ENCODE results near the gene PTPRN2.
"Not testable (repeated sequence)": the region's sequence is repeated elsewhere in the genome, so short reads cannot be mapped to it uniquely, and the experiment has no call there.

Gene PTPRN2

DNA sequence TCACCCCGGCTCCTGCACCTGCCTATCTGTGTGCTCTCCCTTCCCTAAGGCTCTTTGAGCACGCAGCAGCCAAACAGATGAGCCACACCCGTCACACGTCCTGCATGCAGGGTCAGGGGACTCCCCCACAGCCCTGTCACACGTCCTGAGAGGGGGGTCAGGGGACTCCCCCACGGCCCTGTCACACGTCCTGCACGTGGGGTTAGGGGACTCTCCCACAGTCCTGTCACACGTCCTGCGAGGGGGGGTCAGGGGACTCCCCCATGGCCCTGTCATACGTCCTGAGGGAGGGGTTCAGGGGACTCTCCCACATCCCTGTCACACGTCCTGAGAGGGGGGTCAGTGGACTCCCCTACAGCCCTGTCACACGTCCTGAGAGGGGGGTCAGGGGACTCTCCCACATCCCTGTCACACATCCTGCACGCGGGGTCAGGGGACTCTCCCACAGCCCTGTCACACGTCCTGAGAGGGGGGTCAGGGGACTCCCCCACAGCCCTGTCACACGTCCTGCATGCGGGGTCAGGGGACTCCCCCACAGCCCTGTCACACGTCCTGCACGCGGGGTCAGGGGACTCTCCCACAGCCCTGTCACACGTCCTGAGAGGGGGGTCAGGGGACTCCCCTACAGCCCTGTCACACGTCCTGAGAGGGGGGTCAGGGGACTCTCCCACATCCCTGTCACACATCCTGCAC, 211.3 kb downstream of the PTPRN2 start:
- not testable (repeated sequence) for H3K79me2 ChIP-seq (ENCODE audit: control insufficient read depth, insufficient read depth, low read length); H3K4me3 ChIP-seq (ENCODE audit: low read length); H3K9ac ChIP-seq (ENCODE audit: low read length); H3K4ac ChIP-seq (ENCODE audit: low read depth, low read length); H3K4me2 ChIP-seq (ENCODE audit: low read length); H2BK120ac ChIP-seq (ENCODE audit: low read depth, low read length); H3K18ac ChIP-seq (ENCODE audit: low read length); H2BK5ac ChIP-seq (ENCODE audit: low read length); DNase-seq; H3K27ac ChIP-seq (ENCODE audit: low read depth, low read length); H2AK5ac ChIP-seq (ENCODE audit: low read length); H2BK15ac ChIP-seq (replicated peaks; ENCODE audit: low read depth); H3K36me3 ChIP-seq (ENCODE audit: control insufficient read depth, insufficient read depth, low read length); H3K23ac ChIP-seq (ENCODE audit: low read length); H4K5ac ChIP-seq (ENCODE audit: low read length); H3K27me3 ChIP-seq (ENCODE audit: insufficient read depth, low read length, poor library complexity); H3K56ac ChIP-seq (ENCODE audit: low read length); H3K79me1 ChIP-seq (ENCODE audit: low read length); H3K4me1 ChIP-seq (ENCODE audit: control insufficient read depth, low read depth, low read length); H4K8ac ChIP-seq (ENCODE audit: low read depth, low read length)
- WGBS (ENCODE audit: extremely low coverage, insufficient coverage, low lambda C conversion rate): no CpG with 5 or more reads among the region's 23 CpGs

DNA sequence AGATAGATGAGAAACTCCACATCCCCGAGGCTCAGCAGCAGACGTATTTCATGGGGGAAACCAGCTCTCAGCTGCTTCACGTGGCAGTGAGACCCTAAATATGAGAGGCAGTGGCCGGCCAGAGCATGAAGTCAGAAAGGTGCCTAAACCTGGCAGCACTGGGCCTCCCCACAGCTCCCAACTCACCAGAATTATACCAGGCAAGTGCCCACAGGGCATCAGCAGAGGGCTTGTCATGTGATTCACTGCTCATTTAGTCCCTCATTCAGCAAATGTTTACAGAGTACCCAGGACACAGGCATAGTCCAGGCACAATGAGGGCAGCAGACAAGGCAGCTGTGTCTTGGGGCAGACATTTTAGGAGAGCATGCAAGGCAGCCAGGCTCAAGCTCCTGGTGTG, 212.6 kb downstream of the PTPRN2 start:
- H4K5ac ChIP-seq (ENCODE audit: low read length): no peak overlapping the region
- H2AK5ac ChIP-seq (ENCODE audit: low read length): no peak overlapping the region
- no peak overlapping the region for H3K9ac ChIP-seq (ENCODE audit: low read length)
- H3K27ac ChIP-seq (ENCODE audit: low read depth, low read length): no peak overlapping the region
- no peak for DNase-seq
- WGBS (ENCODE audit: extremely low coverage, insufficient coverage, low lambda C conversion rate): no CpG with 5 or more reads among the region's 4 CpGs
- no peak overlapping the region for H2BK15ac ChIP-seq (replicated peaks; ENCODE audit: low read depth)
- H3K79me1 ChIP-seq (ENCODE audit: low read length): no peaks in the 10 kb centered on the region
- H2BK5ac ChIP-seq (ENCODE audit: low read length): no peak overlapping the region
- H3K4me3 ChIP-seq (ENCODE audit: low read length): no peak overlapping the region
- H3K79me2 ChIP-seq (ENCODE audit: control insufficient read depth, insufficient read depth, low read length): no peaks in the 10 kb centered on the region
- no peak overlapping the region for H3K18ac ChIP-seq (ENCODE audit: low read length)
- H2BK120ac ChIP-seq (ENCODE audit: low read depth, low read length): no peak overlapping the region
- no peak overlapping the region for H3K23ac ChIP-seq (ENCODE audit: low read length)
- H3K27me3 ChIP-seq (ENCODE audit: insufficient read depth, low read length, poor library complexity): no peaks in the 10 kb centered on the region
- no peak overlapping the region for H3K4ac ChIP-seq (ENCODE audit: low read depth, low read length)
- H3K4me1 ChIP-seq (ENCODE audit: control insufficient read depth, low read depth, low read length): no peaks in the 10 kb centered on the region
- no peak overlapping the region for H4K8ac ChIP-seq (ENCODE audit: low read depth, low read length)
- no peak overlapping the region for H3K56ac ChIP-seq (ENCODE audit: low read length)
- no peak overlapping the region for H3K4me2 ChIP-seq (ENCODE audit: low read length)
- no peaks in the 10 kb centered on the region for H3K36me3 ChIP-seq (ENCODE audit: control insufficient read depth, insufficient read depth, low read length)

DNA sequence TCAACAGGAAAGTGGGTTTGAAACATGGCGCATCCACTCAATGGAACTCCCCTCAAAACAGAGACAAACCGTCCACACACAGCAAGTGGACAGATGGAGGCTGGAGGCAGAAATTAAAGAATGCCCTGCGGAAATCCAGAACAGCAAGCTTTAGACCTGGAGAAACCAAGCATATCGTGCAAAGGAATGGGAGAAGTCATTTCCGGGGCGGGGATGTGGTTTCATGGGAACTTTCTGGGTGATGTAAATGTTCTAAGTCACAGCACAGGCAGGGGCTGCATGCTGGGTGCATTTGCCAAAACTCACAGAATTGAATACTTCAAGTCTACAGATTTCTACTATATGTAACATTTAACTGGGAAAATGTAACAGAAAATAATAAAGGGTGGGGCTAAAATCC, 213.0 kb downstream of the PTPRN2 start:
- Histone ChIP-seq H3K27ac (ENCODE audit: low read depth, low read length) (no peak overlapping the region), H3K23ac (ENCODE audit: low read length) (no peak overlapping the region)
- no CpG with 5 or more reads among the region's 6 CpGs for WGBS (ENCODE audit: extremely low coverage, insufficient coverage, low lambda C conversion rate)

DNA sequence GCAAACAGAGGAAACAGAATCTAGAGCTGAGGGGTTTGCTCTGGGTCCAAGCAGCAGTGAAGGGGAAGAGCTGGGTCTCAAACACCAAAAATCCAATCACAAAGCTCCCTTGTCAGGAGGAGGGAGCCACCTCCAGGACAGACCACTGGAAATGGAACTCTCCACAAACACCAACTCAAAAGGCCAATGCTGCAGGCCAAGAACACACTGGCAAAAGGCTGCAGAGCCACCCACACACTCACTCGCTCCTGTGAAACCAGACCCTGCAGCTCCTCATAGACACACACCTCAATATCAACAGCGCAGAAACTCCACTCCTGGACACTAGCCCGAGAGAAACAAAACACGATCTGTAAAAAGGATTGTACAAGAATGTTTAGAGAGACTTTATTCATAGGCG, 213.5 kb downstream of the PTPRN2 start:
- H3K36me3 ChIP-seq (ENCODE audit: control insufficient read depth, insufficient read depth, low read length): no peaks in the 10 kb centered on the region
- no peak for DNase-seq
- WGBS (ENCODE audit: extremely low coverage, insufficient coverage, low lambda C conversion rate): no CpG with 5 or more reads among the region's 5 CpGs
- no peak overlapping the region for H3K18ac ChIP-seq (ENCODE audit: low read length)
- no peak overlapping the region for H2BK15ac ChIP-seq (replicated peaks; ENCODE audit: low read depth)
- H3K4ac ChIP-seq (ENCODE audit: low read depth, low read length): no peak overlapping the region
- no peak overlapping the region for H4K5ac ChIP-seq (ENCODE audit: low read length)
- no peak overlapping the region for H3K9ac ChIP-seq (ENCODE audit: low read length)
- H3K4me2 ChIP-seq (ENCODE audit: low read length): no peak overlapping the region
- no peak overlapping the region for H2AK5ac ChIP-seq (ENCODE audit: low read length)
- H3K56ac ChIP-seq (ENCODE audit: low read length): no peak overlapping the region
- no peaks in the 10 kb centered on the region for H3K4me1 ChIP-seq (ENCODE audit: control insufficient read depth, low read depth, low read length)
- H3K79me2 ChIP-seq (ENCODE audit: control insufficient read depth, insufficient read depth, low read length): no peaks in the 10 kb centered on the region
- no peak overlapping the region for H2BK120ac ChIP-seq (ENCODE audit: low read depth, low read length)
- no peaks in the 10 kb centered on the region for H3K79me1 ChIP-seq (ENCODE audit: low read length)
- H3K23ac ChIP-seq (ENCODE audit: low read length): no peak overlapping the region
- no peak overlapping the region for H3K27ac ChIP-seq (ENCODE audit: low read depth, low read length)
- no peak overlapping the region for H4K8ac ChIP-seq (ENCODE audit: low read depth, low read length)
- H3K4me3 ChIP-seq (ENCODE audit: low read length): no peak overlapping the region
- no peaks in the 10 kb centered on the region for H3K27me3 ChIP-seq (ENCODE audit: insufficient read depth, low read length, poor library complexity)
- H2BK5ac ChIP-seq (ENCODE audit: low read length): no peak overlapping the region

More for the DNA sequence above, 213.0 kb downstream of the PTPRN2 start:
- no peak overlapping the region for H3K4me3 ChIP-seq (ENCODE audit: low read length)
- no peak overlapping the region for H4K8ac ChIP-seq (ENCODE audit: low read depth, low read length)
- no peaks in the 10 kb centered on the region for H3K36me3 ChIP-seq (ENCODE audit: control insufficient read depth, insufficient read depth, low read length)
- H3K27me3 ChIP-seq (ENCODE audit: insufficient read depth, low read length, poor library complexity): no peaks in the 10 kb centered on the region
- H2BK120ac ChIP-seq (ENCODE audit: low read depth, low read length): no peak overlapping the region
- no peak overlapping the region for H2BK5ac ChIP-seq (ENCODE audit: low read length)
- H3K79me2 ChIP-seq (ENCODE audit: control insufficient read depth, insufficient read depth, low read length): no peaks in the 10 kb centered on the region
- H3K4ac ChIP-seq (ENCODE audit: low read depth, low read length): no peak overlapping the region
- H3K4me1 ChIP-seq (ENCODE audit: control insufficient read depth, low read depth, low read length): no peaks in the 10 kb centered on the region
- no peak overlapping the region for H3K9ac ChIP-seq (ENCODE audit: low read length)
- H3K79me1 ChIP-seq (ENCODE audit: low read length): no peaks in the 10 kb centered on the region
- no peak for DNase-seq
- H3K18ac ChIP-seq (ENCODE audit: low read length): no peak overlapping the region
- H4K5ac ChIP-seq (ENCODE audit: low read length): no peak overlapping the region
- no peak overlapping the region for H3K56ac ChIP-seq (ENCODE audit: low read length)
- H2BK15ac ChIP-seq (replicated peaks; ENCODE audit: low read depth): no peak overlapping the region
- no peak overlapping the region for H3K4me2 ChIP-seq (ENCODE audit: low read length)
- H2AK5ac ChIP-seq (ENCODE audit: low read length): no peak overlapping the region

DNA sequence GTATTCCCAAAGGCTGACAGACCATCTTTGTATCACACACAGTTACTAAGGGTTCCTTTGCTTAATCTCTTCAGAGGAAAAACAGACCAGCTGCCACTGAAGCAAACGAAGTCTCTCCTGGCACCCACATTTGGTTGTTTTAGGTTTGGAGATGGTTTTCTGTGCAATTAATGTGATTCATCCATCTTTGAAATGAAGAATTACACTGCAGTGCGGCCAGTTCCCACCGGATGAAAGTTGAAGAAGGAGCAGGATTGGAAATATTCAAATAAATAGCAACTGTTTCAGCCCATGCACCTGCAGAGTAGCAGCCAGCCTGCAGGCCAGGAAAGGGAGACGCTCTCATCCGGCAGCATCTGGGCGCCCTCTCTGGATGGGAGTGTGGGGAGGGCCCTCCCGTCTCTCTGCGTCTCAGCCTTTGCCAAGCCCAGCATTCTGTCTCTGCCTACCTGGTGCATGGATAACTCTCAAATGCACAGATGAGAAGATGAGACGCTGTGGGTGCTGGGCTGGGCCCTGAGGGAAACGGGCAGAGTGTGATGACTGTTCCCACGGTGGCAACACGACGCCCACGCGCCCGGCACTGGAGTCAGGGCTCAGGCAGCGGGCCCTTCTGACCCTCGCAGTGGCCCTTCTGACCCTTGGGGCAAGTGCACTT, 214.0 kb downstream of the PTPRN2 start:
- no peaks in the 10 kb centered on the region for H3K79me2 ChIP-seq (ENCODE audit: control insufficient read depth, insufficient read depth, low read length)
- H4K5ac ChIP-seq (ENCODE audit: low read length): no peak overlapping the region
- H3K4ac ChIP-seq (ENCODE audit: low read depth, low read length): no peak overlapping the region
- no peak overlapping the region for H3K56ac ChIP-seq (ENCODE audit: low read length)
- H3K4me2 ChIP-seq (ENCODE audit: low read length): no peak overlapping the region
- no peak overlapping the region for H3K27ac ChIP-seq (ENCODE audit: low read depth, low read length)
- no peak overlapping the region for H3K18ac ChIP-seq (ENCODE audit: low read length)
- H3K23ac ChIP-seq (ENCODE audit: low read length): no peak overlapping the region
- H3K36me3 ChIP-seq (ENCODE audit: control insufficient read depth, insufficient read depth, low read length): no peaks in the 10 kb centered on the region
- H4K8ac ChIP-seq (ENCODE audit: low read depth, low read length): no peak overlapping the region
- H3K4me3 ChIP-seq (ENCODE audit: low read length): no peak overlapping the region
- no peaks in the 10 kb centered on the region for H3K27me3 ChIP-seq (ENCODE audit: insufficient read depth, low read length, poor library complexity)
- no peak overlapping the region for H2BK120ac ChIP-seq (ENCODE audit: low read depth, low read length)
- no peak overlapping the region for H3K9ac ChIP-seq (ENCODE audit: low read length)
- no CpG with 5 or more reads among the region's 18 CpGs for WGBS (ENCODE audit: extremely low coverage, insufficient coverage, low lambda C conversion rate)
- H2BK5ac ChIP-seq (ENCODE audit: low read length): no peak overlapping the region
- H2BK15ac ChIP-seq (replicated peaks; ENCODE audit: low read depth): no peak overlapping the region
- H3K79me1 ChIP-seq (ENCODE audit: low read length): no peaks in the 10 kb centered on the region
- DNase-seq: no peak
- H2AK5ac ChIP-seq (ENCODE audit: low read length): no peak overlapping the region
- H3K4me1 ChIP-seq (ENCODE audit: control insufficient read depth, low read depth, low read length): no peaks in the 10 kb centered on the region
